Activated CD4-positive, alpha-beta T cell treated with anti-CD3 and anti-CD28 coated beads for 24 hours (primary cell): ENCODE measurements around the gene COL19A1.

Experiments
- DNase-seq, 2 donors: peaks; one replicate each; pipeline ENCODE4 v3.0.0-alpha.2; 2020; ENCODE audit warnings: low read depth in 2 of 2

Gene COL19A1

DNA sequence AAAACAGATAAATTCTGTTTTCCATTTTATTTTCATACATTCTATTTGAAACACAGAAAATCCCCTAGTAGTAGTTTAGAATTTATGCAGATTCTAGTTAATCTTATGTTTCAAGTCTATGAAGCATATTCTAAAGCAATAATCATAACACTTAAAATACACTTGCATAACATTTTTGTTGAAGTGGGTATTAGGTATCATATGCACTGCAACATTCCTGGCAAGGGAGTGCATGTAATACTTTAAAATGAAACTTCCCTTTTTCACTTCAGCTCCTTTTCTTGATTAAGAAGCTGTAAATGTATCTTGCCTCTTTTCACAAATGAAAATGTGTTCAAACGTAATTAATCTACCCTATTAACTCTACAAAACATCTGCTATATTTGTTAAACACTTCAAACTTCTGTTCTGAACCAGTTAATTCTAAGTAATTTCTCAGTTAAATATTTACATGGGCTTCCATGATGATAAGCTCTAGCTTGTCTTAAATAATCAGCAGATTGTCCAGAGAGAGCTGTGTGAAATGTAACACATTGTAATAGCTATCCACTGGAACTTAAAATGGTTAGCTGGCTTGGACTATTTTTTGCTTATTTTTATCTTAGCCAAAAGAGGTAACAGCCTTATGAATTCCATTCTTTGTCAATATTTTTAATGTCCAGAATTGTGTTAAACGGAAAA is 192.8 kb downstream of the COL19A1 start:
- no peak for DNase-seq

DNA sequence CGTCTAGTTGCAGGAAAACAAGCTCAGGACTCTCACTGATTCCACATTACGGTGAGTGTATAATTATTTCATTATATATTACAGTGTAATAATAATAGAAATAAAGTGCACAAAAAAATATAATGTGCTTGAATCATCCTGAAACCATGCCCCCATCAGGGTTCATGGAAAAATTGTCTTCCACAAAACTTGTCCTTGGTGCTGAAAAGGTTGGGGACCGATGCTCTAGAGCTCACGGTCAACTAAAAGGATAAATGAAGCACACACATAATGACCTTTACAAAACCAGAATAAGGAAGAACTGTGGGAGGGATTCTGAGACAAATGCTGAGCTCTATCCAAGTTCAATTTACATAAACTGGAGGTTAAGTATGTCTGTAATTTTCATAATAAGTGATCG is 194.3 kb downstream of the COL19A1 start:
- DNase-seq, result no peak

DNA sequence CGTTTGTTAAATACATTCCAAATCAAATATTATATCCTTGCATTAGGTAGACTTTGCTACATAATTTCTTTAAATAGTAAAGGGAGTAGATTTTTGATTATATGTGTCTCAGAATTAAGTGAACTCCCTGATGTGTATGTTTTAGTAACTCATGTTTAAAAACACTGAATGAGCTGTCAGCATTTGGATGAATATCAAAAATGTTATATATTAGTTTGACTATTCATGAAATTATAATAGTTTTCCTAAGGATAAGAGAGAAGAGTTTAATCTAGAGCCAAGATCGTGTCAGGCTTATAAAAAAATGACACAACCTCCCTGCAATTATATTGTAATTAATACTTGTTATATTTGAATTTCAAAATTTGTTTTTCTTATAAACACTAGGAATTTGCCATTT is 195.2 kb downstream of the COL19A1 start:
- no peak for DNase-seq

DNA sequence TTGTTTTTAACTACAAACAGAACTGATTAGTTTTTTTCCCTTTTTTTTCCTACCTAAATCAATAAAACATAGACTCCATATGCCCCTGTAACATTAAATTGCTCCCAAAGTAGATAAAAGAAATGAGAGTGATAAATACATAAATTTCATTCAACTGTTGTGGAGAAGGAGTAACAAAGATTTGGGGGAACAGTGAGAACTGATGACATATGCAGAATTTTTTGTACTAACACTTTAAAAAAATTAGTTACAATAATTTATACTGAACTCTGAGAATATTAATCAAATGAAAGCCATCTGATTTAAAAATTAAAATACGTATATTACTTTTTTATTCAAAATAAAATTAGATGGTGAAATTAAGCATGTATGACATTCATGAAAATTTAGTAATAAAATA is 195.7 kb downstream of the COL19A1 start:
- DNase-seq, result no peak

DNA sequence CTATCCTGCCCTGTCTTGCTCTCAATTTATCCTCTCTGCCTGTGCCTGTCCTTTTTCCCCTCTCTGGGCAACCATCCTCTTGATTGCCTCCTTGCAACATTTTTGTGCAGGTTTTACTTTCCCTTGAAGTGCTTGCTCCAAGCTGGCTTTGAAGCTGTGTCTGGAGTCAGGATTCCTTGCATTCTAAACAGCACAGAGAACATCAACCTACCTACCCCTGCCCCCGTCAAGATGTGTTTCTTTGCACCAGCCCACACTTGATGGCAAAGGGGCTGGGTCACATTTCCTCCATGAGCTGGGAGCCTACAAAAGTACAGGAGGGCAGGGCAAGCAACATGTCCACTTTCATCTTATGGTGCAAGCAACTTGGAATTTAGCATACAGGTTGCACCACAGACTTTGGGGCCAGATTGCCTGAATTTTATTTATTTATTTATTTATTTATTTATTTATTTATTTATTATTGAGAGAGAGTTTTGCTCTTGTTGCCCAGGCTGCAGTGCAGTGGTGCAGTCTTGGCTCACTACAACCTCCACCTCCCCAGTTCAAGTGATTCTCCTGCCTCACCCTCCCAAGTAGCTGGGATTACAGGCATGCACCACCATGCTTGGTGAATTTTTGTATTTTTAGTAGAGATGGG is 206.3 kb downstream of the COL19A1 start:
- DNase-seq, result no peak

DNA sequence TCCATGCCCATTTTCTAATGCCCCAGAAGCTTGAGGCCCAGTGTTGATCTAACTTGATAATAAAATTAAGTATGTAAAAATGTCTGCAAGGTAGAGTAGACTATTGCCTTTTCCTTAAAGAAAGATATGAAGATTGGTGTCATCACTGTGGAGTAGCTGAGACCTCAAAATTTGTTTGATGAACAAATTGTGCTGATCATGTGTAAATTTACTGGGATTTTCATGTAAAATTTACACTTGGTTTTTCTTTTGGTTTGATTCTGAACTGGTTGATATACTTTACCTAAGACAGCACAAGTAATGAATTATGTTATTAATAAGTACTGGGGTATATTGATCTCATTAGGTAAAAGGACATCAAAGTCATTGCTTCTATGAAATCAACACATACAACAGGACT is 207.3 kb downstream of the COL19A1 start:
- no peak for DNase-seq

DNA sequence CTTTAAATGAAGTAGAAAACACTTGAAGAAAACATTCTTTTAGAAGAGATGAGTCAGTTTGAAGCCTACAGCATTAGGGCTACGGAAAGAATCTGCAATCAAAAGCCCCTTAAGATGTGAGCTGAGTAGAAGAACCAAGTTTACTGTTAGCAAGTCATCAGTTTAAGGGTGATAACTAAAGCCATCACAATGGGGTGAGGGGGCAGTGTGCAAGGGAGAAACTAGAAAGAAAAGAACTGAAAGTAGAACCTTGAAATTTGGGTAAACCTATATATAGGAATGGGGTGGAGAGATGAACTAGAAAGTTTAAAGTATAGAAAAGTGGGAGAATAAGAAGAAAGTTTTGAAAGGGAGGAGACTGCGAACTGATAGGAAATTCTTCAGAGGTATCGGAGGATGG is 212.9 kb downstream of the COL19A1 start:
- DNase-seq, result no peak

DNA sequence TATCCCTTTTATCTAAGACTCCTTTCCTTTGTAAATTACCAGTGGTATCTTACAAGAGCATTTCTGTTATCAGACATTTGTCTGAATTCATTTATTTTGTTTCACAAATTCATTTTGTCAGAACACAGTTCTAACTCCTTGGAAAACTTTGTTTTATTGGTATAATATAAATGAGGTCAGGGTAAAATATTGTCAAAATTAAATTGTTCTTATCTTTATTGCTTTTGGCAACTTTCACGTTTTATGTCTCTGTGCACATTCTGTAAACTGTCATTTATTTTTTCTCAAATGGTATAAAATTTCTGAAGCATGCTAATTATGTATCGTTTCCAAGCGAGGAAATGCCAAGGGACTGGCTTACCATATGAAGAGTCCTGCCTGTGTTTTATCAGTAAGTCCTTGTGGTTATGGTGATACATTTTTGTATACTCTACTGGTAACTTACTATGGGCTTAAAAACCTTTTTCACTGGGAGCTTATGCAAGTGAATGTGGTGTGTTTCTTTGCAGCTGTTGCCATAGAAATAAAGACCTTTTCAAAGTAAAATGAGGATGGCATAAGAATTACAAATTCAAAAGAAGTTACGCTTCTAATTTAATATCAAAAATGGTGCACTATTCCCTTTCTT is 214.2 kb downstream of the COL19A1 start:
- no peak for DNase-seq

DNA sequence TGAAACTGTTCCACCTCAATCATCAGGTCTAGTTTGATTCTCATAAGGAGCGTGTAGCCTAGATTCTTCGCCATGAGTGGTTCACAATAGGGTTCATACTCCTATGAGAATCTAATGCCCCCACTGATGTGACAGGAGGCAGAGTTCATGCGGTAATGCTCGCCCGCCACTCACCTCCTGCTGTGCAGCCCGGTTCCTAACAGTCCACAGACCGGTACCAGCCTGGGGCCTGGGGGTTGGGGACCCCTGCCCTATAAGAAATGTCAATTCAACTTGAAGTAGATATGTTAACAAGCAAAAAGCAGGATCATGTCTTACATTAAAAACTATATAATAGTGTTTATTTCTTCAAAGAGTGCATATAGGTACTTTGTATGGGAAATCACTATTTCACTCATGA is 216.5 kb downstream of the COL19A1 start:
- DNase-seq, result no peak

DNA sequence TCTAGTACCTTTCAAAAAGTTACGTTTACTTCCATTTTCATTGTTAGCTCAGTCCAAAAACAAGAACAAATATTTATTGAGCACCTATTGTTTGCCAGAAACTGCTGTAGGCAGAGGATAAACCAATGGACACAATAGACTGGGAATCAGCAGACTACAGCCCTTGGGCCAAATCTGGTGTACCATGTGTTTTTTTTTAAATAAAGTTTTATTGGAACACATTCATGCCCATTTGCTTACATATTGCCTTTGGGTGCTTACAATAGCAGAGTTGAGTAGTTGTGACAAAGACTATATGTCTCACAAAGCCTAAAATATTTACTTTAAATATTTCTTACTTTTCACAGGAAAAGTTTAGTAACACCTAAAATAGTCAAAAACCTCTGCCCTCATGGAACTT is 220.4 kb downstream of the COL19A1 start:
- DNase-seq, result no peak

DNA sequence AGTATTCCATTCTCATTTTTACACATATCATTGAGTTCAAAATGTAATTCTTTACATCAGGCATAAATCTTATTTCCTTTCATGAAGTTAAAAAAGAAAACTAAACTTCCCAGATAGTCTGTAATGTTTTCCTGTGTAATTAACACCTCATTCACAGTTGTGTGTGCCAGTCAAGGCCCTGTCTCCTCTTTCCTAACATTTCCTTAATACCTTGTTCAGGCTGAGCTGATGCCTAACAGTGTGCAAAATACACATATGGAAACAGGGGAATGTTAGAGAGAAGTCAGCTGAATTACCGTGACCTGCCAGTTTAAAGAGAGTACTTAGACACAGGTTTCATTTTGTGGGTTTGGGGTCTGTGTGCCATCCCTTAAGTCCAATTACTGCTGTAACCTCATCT is 227.8 kb downstream of the COL19A1 start:
- DNase-seq, result no peak

DNA sequence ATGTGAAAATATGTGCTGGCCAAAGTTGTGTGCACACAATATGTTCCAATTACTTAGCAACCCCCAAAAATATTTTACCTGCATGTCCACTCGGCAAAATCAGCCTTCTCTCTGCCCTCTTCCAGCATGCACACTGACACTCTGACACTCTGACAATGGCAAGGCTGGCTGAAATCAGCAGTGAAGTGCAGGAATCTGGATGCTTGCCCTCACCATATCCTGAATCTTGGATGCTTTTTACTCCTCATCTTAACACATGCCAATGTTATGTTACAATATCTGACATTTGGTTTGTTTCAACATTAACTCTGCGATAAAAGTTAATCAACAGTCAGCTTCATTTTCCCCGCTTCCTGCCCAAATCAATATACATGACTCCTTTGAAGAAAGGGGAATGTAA is 233.4 kb downstream of the COL19A1 start:
- DNase-seq, result no peak

DNA sequence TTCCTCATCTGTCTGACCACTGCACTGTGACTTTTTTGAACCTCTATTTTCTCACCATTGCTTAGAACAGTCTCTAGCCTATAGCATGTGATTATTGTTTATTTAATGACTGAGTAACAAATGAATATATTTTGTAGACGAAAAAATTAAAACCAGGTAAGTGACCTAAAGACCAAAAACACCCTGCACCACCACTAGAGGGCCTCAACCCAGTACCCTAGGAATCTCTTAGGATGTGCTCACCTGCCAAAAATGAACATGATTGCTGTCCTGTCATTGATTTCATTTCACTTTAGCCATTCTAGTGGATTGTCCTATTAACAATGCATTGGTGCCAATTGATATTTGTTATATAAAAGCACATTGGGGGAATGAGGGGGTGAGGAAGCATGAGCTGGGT is 237.4 kb downstream of the COL19A1 start:
- no peak for DNase-seq

DNA sequence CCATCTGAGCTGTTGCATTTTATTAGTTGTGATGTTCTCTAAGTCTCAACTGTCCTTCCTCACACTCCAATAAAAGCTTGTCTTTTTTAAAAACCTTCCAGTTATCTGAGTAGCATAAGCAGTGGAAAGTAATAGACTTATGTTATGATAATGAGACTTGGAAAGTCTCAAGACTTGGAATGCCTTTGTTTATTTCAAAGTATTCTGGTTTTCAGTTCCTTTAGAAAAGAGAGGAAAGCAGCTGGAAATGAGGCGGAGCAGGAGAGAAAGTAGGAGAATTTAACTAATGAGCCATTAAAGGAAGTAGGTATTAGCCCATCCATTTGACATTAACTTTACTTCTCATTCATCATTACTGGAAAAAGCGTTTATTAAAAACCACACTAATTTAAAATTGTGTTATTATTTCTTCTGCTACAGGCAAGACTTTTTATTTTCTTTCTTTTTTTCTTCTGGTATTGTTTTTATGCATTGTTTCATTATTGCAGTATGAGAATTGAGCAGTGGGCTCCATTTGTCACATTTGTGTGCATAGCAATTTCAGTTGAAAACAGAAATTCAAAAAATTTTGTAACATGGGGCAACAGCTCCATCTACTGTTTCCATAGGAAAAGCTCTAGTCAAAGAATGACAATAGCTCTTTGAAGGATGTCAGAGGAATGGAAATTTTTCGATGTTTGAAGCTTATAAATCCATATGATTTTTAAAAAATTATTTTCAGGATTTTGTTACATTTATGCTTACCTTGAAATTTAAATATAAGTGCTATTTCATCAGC is 241.7 kb downstream of the COL19A1 start:
- DNase-seq, result peak in 1 of 2 donors; percentile 18

DNA sequence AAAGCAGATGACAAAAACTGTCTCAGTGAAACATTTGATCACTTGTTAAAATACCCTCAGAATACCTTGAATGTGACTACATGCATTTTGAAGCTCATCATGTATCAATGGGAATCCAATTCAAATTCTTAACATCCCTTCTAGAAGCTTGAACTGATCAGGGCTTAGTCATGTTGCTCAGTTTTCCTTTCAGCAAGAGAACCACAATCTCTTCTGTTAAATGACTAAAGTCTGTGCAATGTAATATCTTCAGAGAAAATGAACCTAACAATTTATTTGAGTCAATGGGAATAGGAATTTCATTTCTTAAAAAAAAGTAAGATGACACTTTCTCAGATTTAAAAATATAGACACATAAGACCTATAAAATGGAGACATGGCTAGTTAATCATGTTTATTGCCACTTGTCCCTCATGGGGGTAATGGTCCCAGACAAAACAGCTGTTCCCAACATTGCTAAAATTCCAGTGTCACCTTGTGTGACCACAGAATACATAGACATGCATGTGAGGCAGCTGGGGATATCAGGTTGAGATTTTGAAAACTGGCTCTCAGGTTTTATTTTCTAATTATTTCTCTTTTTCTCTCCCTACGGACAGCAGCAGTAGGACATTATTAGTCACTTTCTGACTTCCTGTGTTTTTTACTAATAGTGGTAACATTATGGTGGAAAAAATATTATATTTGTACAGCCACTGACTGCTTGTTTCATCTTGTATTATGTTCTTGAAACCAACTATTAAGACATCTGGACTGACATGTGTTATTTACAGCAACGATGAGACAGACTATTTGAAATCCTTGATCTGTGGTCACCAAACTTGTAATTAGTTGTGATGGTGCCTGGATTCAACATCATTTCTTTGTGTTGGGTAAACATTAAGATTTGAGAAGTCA is 244.0 kb downstream of the COL19A1 start:
- no peak for DNase-seq

DNA sequence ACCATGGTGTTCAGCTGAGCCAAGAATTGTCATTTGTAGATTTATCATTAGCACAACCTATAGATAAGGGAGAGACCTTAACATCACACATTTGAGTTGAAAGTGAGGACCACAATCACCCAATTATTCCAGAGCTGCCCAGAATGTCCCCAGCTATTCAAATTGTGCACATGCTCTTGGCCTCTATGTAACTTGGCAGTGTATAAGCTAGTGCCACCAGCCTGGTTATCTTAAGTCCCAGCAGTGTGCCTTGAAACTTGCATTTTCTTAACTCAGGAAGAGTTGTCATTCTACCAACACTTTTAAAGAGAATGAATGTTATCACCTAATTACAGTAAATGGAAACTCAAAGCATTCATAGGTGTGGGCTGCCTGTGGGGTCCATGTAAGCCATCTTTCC is 245.4 kb downstream of the COL19A1 start:
- DNase-seq, result no peak

DNA sequence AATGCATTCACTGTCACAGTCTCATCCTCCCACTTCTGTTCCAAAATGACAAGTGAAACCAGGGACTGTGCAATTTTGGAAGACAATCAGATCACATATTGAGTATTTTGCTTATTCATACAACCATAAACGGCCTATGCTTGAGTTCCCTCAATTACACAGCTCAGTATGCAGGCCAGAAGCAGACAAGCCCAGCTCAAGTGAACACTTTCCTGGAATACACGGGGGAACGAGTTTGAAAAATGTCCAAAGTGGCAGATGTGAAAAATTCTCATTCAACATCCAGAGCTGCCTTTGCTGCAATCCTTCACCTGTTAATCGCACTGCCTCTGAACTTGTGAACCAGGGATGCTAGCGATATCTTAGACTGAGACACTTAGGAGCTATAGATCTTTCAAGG is 246.4 kb downstream of the COL19A1 start:
- no peak for DNase-seq

DNA sequence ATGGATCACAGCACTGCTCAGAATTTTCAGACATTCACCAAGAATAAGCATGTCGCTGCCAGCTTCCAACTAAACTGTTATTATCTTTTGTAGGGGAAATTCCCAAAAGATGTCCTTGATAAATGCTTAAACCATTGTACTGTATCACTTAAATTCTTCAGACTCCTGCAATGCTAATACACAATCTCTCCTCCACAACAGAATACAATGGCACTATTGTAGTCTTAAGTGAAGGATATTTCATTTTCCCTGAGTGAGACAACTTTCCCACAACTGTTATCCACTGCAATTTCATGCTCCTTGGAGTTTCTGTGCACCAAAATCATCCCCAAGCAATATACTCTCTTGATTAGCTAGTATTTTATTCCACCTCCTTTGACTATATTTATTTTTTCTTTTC is 246.8 kb downstream of the COL19A1 start:
- DNase-seq, result no peak

DNA sequence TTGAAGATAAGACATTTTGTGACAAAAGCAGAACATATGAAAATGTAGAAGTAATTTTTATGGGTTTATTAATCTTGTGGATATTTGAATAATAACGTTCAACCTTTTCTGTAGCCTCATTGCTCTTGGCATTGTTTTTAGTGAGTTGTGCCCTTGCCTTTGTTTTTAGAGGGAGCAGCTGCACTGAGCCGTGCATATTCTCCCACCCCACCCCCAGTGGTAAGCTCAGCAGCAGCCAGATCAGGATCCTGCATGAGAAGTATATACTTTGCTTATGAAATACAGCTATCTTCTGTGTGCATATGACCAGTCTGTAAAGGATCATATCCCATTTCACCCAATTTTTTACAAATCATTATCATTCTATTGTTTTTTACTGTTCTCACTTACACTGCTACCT is 252.3 kb downstream of the COL19A1 start:
- no peak for DNase-seq

DNA sequence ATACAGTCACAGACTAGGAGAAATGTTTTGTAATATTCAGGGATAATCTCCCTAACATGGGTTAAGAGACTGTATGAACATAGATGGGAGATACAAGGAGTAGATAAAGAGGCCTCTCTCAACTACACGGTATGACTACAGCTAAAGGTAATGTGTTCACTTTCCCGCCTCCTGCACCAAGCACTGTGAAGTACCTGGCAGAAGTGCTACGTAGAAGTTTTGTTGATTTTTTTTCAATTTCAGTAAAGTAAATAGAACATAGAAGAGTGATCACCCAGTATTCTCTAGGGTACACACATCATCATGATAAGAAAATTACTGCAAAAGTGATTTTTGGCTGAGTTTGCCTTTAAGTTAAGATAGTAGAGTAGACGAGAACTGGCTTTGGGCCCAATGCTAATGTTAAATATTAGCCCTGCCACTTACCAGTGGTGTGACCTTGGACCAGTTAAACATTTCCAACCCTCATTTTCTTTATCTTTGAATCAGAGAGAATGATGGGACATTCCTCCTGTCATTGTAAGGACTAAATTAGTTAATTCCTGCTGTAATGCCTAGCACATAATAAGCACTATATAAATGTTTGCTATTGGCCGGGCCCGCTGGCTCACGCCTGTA is 253.0 kb downstream of the COL19A1 start:
- DNase-seq, result no peak

DNA sequence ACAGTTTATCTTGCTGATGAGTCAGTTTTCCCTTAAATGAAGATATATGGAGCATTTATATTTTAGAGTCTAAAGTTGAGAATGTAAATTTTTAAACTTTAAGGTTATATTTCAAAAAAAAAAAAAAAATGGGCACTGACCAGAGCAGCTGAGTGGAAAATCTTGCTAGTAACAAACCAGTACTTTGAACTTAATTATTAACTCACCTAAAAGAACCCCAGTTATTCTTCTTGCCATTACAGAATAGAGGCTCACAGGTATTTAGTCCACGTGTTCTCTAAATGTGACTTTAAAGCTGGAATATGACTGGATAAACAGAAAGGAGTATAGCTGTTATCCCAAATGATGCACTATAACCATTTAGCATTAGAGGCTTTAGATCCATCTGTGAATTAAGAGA is 258.1 kb downstream of the COL19A1 start:
- DNase-seq, result no peak
